Measurements from ENCODE around the gene ARID3A. TPM values are rescaled to one million over a fixed set of nuclear protein-coding genes. Genes with fewer than 3 reads are reported as not detected.

The ARID3A gene
- total and polyA plus RNA-seq, 2 of the 8 experiments (the other 6 are each of a cell fraction or from before 2014, with no cell fraction given), result 40.5 to 77.4 TPM

DNA sequence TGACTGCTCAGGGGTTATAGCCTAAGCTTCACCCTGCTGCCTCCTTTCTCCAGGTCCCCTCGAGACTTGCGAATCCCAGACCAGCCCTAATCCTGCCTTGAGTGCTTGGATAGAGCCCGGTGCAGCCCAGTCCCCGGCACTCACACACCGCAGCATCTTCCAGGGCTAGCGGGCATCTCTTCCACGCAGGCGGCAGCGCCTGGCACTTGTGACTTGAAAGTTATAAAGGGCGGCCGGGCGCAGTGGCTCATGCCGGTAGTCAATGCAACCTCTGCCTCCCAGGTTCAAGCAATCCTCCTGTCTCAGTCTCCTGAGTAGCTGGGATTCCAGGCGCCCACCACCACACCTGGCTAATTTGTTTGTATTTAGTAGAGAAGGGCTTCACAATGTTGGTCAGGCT lies 60.2 kb downstream of the ARID3A start (continued):
- TF ChIP-seq, protein P1, sequence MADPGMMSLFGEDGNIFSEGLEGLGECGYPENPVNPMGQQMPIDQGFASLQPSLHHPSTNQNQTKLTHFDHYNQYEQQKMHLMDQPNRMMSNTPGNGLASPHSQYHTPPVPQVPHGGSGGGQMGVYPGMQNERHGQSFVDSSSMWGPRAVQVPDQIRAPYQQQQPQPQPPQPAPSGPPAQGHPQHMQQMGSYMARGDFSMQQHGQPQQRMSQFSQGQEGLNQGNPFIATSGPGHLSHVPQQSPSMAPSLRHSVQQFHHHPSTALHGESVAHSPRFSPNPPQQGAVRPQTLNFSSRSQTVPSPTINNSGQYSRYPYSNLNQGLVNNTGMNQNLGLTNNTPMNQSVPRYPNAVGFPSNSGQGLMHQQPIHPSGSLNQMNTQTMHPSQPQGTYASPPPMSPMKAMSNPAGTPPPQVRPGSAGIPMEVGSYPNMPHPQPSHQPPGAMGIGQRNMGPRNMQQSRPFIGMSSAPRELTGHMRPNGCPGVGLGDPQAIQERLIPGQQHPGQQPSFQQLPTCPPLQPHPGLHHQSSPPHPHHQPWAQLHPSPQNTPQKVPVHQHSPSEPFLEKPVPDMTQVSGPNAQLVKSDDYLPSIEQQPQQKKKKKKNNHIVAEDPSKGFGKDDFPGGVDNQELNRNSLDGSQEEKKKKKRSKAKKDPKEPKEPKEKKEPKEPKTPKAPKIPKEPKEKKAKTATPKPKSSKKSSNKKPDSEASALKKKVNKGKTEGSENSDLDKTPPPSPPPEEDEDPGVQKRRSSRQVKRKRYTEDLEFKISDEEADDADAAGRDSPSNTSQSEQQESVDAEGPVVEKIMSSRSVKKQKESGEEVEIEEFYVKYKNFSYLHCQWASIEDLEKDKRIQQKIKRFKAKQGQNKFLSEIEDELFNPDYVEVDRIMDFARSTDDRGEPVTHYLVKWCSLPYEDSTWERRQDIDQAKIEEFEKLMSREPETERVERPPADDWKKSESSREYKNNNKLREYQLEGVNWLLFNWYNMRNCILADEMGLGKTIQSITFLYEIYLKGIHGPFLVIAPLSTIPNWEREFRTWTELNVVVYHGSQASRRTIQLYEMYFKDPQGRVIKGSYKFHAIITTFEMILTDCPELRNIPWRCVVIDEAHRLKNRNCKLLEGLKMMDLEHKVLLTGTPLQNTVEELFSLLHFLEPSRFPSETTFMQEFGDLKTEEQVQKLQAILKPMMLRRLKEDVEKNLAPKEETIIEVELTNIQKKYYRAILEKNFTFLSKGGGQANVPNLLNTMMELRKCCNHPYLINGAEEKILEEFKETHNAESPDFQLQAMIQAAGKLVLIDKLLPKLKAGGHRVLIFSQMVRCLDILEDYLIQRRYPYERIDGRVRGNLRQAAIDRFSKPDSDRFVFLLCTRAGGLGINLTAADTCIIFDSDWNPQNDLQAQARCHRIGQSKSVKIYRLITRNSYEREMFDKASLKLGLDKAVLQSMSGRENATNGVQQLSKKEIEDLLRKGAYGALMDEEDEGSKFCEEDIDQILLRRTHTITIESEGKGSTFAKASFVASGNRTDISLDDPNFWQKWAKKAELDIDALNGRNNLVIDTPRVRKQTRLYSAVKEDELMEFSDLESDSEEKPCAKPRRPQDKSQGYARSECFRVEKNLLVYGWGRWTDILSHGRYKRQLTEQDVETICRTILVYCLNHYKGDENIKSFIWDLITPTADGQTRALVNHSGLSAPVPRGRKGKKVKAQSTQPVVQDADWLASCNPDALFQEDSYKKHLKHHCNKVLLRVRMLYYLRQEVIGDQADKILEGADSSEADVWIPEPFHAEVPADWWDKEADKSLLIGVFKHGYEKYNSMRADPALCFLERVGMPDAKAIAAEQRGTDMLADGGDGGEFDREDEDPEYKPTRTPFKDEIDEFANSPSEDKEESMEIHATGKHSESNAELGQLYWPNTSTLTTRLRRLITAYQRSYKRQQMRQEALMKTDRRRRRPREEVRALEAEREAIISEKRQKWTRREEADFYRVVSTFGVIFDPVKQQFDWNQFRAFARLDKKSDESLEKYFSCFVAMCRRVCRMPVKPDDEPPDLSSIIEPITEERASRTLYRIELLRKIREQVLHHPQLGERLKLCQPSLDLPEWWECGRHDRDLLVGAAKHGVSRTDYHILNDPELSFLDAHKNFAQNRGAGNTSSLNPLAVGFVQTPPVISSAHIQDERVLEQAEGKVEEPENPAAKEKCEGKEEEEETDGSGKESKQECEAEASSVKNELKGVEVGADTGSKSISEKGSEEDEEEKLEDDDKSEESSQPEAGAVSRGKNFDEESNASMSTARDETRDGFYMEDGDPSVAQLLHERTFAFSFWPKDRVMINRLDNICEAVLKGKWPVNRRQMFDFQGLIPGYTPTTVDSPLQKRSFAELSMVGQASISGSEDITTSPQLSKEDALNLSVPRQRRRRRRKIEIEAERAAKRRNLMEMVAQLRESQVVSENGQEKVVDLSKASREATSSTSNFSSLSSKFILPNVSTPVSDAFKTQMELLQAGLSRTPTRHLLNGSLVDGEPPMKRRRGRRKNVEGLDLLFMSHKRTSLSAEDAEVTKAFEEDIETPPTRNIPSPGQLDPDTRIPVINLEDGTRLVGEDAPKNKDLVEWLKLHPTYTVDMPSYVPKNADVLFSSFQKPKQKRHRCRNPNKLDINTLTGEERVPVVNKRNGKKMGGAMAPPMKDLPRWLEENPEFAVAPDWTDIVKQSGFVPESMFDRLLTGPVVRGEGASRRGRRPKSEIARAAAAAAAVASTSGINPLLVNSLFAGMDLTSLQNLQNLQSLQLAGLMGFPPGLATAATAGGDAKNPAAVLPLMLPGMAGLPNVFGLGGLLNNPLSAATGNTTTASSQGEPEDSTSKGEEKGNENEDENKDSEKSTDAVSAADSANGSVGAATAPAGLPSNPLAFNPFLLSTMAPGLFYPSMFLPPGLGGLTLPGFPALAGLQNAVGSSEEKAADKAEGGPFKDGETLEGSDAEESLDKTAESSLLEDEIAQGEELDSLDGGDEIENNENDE (IDR thresholded peaks at IDR 0.05; ENCODE audit: insufficient replicate concordance, low read length), result no peak
- TF ChIP-seq SUZ12 (IDR thresholded peaks at IDR 0.05; ENCODE audit: low read length) (no peak), CTBP2 (IDR thresholded peaks at IDR 0.05; ENCODE audit: borderline replicate concordance, insufficient read depth, insufficient read length, low read length) (no peak), SAP30 (IDR thresholded peaks at IDR 0.05; ENCODE audit: insufficient read depth, insufficient replicate concordance, low read length) (no peak), HDAC6 (IDR thresholded peaks at IDR 0.05; ENCODE audit: low read depth, low read length) (no peak), JUND (IDR thresholded peaks at IDR 0.05; ENCODE audit: low read length) (no peak), BCL11A (IDR thresholded peaks at IDR 0.05; ENCODE audit: low read depth in 2 of 2, low read length in 2 of 2) (no peak), SIX5 (IDR thresholded peaks at IDR 0.05; ENCODE audit: low read depth, low read length) (no peak), EGR1 (IDR thresholded peaks at IDR 0.05; ENCODE audit: borderline replicate concordance, low read depth, low read length) (no peak)
